Uterus (tissue), 2 donors: ENCODE data around the gene APOA1.

Experiments
- CTCF ChIP-seq, 4 experiments: fragments of 200-600 bp in 2 of 4; fragments of 450-650 bp in 2 of 4; sonication (generic) in 2 of 4; IDR thresholded peaks; one replicate each; pipeline ENCODE4 v1.5.1; 2016 to 2019; ENCODE audit warnings: antibody characterized with exemption in 4 of 4, mild to moderate bottlenecking in 2 of 4, moderate library complexity in 1 of 4
- POLR2A ChIP-seq, 2 donors: fragments of 450-650 bp; IDR thresholded peaks; one replicate each; pipeline ENCODE4 v1.6.1; 2016; ENCODE audit warnings: antibody characterized with exemption in 2 of 2, mild to moderate bottlenecking in 1 of 2, moderate library complexity in 1 of 2

- TF ChIP-seq CTCF (IDR thresholded peaks at IDR 0.05) (no peak), POLR2A (IDR thresholded peaks at IDR 0.05) (no peak)
Observed at GRCh38 chr11:116821050-116821918, 16.1 kb downstream of the APOA1 start.
